Skin of body (tissue), 3 donors: ENCODE measurements around the gene POU2F2. TPM values are rescaled to one million over a fixed set of nuclear protein-coding genes. Genes with fewer than 3 reads are reported as not detected.
"Not testable (repeated sequence)": the region's sequence is repeated elsewhere in the genome, so short reads cannot be mapped to it uniquely, and the experiment has no call there.

Experiments
- DNase-seq: peaks from one replicate; lab custom pipeline; 2025; lab: John Stamatoyannopoulos, UW
- small RNA-seq: library from RNA; depleted of rRNA; stranded (forward); fragments of <200 nt; gene quantifications from one replicate; pipeline ENCODE3, GENCODE V24; 2014; ENCODE audit warnings: low replicate concordance
- total RNA-seq: library from RNA; depleted of rRNA; stranded (reverse); fragments of >200 nt; gene quantifications from one replicate; pipeline ENCODE4 v1.2.3, GENCODE V29; 2014

Gene POU2F2
- total RNA-seq, 1 donor from 2014 or later, result 0.30 TPM

DNA sequence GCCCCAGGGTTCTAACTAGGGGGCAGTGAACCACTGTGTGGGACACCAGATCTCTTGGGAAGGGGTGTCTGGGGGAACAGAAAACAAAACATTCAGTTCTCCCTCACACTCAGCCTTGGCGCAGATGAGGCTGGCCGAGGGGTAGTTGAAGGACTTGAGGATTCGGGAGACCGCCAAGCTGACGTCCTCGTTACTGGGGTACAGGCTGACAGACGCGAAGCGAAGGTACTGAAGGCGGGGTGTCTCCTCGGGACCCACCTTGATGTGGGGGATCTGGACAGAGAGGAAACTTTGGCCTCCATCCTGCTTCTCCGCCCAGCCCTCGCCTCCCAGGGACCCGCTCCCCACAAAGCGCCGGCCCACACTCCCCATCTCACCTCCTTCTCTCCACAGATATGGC, 69.9 kb downstream of the POU2F2 start:
- no peak for DNase-seq

DNA sequence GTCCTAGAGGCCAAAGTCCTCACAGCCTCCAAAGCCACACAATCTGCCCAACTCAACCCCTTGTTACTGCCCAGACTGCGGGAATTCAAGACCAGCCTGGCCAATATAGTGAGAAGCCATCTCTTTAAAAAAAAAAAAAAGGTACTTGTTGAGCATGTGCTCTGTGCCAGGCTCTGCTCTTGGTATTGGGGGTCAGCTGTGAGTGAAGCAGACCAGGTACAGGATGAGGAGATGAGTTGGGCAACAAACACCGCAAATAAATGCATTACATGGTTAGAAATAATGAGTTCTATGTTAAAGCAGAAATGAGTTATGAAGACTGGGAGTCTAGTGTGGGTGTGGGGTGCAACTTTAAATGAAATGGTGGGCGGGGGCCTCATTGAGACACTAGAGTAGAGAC, 72.1 kb downstream of the POU2F2 start:
- no peak for DNase-seq

DNA sequence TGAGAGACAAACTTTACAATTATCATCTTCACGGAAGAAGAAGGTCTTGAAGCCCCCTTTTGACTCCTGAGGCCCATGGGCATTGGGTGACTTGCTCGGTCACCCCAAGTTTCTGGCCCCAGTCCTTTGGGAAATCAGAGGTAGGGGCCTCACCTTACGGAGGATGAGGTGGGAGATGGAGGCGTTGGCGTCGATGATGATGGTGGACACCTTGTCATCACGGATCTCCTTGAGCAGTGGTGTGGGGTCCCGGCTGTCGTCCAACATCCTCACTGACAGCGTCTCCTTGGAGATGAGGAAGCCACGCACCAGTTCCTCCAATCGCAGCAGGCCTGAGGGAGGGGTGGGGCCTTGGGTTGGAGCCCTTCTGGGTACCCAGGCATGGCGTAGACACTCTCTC, 73.0 kb downstream of the POU2F2 start:
- DNase-seq, result no peak

DNA sequence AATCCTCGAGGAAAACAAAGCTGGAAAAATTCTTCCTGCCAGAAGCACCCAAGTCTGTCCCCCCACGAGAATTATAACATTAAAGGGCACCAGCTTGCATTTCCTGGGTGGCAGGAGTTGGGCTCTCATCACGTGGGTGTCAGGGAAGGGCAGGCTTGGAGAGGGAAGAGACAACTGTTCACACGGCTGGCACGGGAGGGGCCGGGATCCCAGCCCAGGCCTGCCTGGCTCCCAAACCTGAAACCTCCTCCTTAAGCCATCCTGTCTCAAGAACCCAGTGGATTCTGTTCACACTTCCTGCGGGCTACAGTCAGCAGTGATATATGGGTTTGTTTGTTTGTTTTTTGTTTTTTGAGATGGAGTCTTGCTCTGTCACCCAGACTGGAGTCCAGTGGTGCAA, 74.4 kb downstream of the POU2F2 start:
- DNase-seq, result no peak

DNA sequence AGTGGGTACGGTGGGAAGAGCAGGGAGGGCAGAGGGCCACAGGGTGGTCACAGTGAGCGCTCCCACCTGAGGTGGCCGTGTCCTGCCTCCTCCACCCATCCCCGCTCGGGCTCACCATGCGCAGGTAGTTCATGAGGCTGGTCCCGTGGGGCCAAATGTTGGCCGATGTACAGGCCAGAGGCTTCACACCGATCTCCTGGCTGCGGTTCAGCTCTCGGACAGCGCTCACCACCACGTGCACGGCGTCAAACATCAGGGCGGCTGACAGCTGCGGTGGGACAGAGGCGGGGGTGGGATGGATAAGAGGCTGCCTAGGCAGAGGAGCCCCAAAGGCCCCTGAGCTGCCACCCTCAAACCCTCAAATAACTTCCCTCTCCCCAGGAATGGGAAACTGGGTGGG, 78.0 kb downstream of the POU2F2 start:
- DNase-seq, result no peak

DNA sequence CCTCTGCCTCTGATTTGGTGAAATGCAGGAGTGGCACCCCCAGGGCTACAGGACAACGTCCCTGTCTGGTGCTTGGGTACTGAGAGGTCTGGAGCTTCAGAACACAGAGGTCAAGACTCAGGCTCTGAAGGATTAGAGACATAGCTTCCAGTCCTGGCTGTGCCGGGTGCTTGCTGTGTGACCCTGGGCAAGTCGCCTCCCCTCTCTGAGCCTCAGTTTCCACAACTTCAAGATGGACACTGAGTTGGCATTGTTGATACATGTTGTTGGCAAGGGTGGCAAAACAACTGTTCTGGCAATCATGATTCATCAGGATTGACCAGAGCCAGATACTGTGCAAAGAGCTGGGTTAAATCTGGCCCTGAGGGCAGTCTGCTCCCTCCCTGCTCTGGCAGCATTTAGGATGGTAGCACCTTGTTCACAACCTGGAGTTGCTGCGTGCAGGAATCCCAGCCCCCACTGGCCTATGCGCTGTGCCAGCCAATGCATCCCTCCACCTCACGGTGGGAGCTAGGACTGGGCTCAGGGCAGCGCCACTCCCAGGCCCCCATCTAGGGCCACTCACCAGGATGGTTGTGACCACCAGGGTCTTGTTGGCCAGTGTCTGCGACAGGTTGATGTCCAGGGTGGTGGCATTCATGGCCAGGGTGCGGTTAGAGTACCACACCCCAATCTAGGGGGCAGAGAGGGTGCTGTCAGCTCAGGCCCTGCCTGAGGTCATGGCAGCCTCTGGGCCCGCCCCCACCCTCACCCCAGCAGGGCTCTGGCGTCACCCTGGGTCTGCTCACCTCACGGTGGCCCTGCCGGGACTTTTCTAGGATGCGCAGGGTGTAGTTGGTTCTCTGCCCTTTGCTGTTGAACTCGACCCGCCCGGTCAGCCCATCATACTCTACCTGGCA, 79.0 kb downstream of the POU2F2 start:
- DNase-seq, result no peak

DNA sequence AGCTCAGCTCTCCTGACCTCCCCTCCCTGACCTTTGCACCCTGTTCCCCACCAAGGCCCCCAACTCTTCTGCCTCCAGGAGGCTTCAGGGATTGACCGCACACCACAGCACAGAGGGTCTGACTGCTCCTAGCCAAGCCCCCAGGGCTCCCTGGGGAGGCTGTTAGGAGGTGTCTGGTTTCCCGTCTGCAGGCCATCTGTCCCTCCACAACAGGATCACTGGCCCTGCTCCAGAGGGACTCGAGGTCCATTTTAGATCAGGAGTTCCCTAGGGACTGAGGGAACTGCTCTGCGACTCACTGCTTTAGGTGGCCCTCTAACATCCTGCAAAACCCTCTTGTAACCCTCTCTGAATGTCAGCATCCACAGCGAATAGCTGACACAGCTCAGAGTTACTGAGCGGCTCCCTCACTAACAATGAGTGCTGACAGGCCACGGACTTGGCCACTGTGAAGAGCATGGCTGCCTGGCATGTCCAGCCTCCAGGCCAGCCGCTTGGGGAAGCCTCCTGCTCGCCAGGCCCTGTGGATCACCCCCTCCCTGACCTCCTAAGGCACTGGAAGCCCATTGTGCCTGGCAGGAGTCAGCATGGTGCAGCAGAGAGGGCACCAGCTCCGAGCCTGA, 79.9 kb downstream of the POU2F2 start:
- DNase-seq, result no peak

DNA sequence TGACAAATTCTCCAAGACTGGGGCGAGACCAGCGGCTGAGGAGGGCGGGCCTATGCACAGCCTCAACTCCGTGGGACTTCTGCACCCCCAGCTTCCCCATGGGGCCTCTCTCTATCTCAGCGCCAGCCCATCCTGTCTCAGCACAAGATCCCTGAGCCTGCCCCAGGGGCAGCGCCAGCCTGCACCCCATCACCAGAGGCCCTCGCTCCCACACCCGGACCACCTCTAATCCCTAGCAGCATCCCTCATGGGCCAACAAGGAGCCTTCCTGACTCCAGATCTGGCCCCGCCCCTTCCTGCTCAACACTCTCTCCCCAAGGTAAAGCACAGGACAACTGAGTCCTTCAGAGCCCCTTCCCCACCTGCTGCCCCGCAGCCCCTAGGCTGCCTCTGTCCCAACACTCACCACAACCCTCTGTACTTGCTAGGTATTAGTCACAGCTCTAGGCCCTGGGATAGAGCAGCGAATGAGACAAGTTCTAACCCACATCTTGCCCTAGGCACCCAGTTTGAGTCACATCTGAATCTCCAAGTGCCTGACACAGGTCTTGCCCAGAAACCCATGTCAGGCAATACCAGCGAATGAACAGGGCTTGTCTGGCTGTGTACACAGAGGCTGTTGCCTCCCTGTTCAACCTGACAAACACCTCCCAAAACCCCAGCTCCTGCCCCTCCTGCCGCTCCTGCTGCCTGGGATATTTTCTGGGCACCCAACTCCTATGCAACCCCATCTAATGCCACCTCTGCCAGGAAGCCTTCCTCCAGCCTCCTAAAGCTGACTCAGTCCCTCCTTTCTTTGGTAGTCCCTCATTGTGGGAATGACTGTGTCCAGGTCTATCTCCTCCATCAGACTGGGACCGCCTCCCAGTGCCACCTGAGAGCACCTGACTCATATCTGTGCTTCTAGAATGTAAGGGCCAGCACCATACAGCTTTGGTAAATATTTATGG, 80.8 kb downstream of the POU2F2 start:
- DNase-seq, result no peak

DNA sequence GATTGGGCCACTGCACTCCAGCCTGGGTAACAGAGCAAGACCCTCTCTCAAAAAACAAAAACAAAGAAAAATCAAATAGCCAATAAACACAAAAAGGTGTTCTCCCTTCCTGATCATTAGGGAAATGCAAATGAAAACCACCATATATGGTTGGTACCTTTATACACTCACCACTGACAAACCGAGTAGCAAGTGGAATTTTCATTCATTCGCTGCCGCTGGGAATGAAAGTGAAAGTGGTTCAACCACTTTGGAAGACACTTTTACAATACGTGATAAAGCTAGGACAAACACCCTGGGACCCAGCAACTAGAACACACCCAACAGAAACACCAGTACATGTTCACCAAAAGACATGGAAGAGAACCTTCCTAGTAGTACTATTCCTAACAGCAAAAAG, 83.3 kb downstream of the POU2F2 start:
- no peak for DNase-seq

DNA sequence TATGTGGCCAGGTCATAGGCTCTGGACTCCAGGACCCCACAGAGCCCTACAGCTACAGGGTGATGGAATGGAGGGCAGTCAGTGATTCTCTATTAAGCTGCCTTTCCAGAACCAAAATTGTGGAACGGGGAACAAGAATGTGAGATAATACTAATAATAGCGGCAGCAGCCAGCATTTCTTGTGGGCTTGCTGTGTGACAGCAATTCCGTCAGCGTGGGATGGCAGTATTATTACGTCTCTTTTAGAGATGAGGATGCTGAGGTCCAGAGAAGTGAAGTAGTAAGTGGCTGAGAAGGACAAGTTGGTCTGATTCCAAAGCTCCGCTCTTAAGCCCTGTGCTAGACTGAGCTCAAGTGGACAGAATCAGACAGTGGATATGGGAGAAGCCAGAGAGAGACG, 86.7 kb downstream of the POU2F2 start:
- DNase-seq, result no peak

DNA sequence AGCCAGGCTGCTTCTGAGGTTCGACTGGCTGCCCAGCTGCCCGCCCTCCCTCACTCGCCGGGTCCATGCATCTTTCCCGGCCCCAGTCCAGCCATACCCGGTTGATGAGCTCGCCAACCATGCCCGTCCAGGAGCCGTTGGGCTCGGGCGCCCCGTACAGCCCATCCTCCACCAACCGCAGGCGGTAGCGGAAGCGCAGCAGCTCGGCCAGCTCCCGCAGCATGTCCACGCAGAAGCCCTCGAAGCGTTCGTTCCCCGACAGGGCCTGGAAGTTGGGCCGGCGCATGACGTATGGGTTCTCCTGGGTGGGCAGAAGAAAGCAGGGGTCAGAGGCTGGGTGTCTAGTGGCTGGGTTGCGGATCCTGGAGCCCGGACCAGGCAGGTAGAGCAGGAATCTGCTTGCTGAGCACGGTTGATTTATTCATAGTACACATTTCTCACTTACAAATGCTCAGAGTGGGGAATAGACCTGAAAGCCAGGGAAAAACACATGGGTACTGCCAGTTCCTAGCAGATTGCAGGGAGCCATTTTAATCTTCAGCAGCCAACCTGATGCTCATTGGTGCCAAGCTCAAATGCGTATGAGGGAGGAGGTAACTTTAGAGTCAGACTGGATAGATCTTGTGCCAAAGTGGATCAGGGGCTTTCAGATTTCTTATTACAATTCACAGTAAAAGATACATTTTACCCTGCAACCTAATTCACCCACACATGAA, 89.6 kb downstream of the POU2F2 start:
- DNase-seq, result no peak

DNA sequence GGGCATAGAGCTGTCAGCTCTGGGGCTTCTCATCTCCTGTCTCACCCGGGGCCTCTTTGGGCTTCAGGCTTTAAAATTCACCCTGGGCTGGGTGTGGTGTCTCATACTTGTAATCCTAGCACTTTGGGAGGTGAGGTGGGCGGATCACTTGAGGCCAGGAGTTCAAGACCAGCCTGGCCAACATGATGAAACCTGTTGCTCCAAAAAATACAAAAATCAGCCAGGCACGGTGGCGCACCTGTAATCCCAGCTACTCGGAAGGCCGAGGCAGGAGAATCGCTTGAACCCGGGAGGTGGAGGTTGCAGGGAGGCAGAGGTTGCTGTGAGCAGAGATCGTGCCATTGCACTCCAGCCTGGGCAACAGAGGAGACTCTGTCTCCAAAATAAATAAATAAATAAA, 91.8 kb downstream of the POU2F2 start:
- DNase-seq, result not testable (repeated sequence)

DNA sequence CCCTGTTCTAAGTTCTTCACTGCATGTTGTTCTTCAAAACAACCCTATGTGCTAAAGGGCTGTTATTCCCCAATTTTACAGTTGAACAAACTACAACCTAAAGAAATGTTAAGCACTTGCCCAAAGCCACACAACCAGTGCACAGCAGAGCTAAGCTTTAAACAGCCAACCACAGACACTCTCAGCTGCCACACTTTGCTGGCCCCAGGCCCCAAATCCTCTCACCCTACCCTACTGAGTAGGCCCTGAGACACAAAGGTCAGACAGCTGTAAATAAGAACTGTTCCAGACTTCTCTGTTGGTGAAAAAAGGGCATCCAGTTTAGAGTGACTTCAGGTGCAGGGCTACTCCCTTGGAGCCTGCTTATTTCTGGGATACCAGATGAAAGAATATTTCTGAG, 92.2 kb downstream of the POU2F2 start:
- no peak for DNase-seq

DNA sequence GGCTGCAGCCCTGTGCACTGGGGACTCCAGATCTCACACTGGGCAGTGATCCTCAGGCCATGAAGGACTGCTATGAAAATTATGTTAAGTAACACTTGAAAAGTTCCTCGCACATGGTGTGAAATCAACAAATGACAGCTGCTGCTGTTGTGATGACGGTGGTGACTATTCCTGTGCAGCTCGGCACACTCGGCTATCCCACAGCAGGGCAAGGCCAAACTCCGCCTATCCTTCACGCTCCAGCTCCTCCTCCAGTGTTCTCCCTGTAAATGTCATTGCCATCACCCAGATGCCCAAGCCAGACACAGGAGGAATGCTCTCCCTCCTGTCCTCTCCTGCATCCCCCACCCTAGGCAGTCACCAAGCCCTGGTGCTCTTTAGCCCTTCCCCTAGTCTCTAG, 93.6 kb downstream of the POU2F2 start:
- no peak for DNase-seq

DNA sequence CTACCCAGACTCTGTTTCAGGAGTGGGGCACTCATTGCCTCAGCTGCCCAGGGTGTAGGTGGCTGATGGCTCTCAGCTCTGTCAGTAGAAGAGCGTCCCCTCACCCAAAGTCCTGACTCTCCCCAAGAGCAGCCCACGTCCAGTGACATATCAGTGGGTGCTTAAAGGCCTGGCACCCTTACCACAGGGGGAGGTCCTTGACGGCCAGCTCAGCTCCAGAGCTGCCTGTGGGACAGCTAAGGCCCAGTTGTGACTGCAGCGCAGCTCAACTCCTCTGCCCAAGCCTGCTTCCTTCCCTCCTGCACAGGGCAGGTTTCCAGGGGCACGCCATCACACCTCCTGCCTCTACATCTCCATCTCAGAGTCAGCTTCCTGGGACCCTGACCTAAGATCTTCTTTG, 94.6 kb downstream of the POU2F2 start:
- DNase-seq, result no peak

Small RNA genes within 50 kb of the gene (small RNA-seq; reads per million reads assigned to genes)
- not detected for gene MIR4323

Other genes with a start within 250 kb of the POU2F2 start
- gene ARHGEF1, start 249.3 kb downstream of the POU2F2 start, total RNA-seq, result 34.3 TPM
- gene ERFL, start 204.0 kb downstream of the POU2F2 start, total RNA-seq, result 0.10 TPM
- gene RABAC1, start 173.1 kb downstream of the POU2F2 start, total RNA-seq, result 68.0 TPM
- gene ATP1A3, start 138.2 kb downstream of the POU2F2 start, total RNA-seq, result not detected
- gene GRIK5, start 62.2 kb downstream of the POU2F2 start, total RNA-seq, result 1.8 TPM
- 8.7 TPM for gene ZNF574, start 56.3 kb downstream of the POU2F2 start, total RNA-seq
- 22.1 TPM for gene DEDD2, start 85.2 kb upstream of the POU2F2 start, total RNA-seq
- 7.1 TPM for gene ZNF526, start 87.9 kb upstream of the POU2F2 start, total RNA-seq
- 12.1 TPM for gene GSK3A, start 110.2 kb upstream of the POU2F2 start, total RNA-seq
- 23.5 TPM for gene ERF, start 122.7 kb upstream of the POU2F2 start, total RNA-seq
- 22.4 TPM for gene CIC, start 136.8 kb upstream of the POU2F2 start, total RNA-seq
- 0.20 TPM for gene PRR19, start 169.7 kb upstream of the POU2F2 start, total RNA-seq
- 17.6 TPM for gene PAFAH1B3, start 170.2 kb upstream of the POU2F2 start, total RNA-seq
- 0.20 TPM for gene TMEM145, start 180.9 kb upstream of the POU2F2 start, total RNA-seq
- 11.6 TPM for gene MEGF8, start 193.2 kb upstream of the POU2F2 start, total RNA-seq